ENCODE results near the gene PCNX2.

GRCh38 chr1:232939748-232940147 lies 355.8 kb downstream of the PCNX2 start:
- TF ChIP-seq CTCF (IDR thresholded peaks at IDR 0.05; ENCODE audit: control extremely low read depth in 1 of 3, insufficient read depth in 1 of 3, low read depth in 1 of 3, low read length in 3 of 3) (no peak), YY1 (IDR thresholded peaks at IDR 0.05; ENCODE audit: low read depth, low read length) (no peak), ATF2 (IDR thresholded peaks at IDR 0.05; ENCODE audit: low read length) (no peak), TCF12 (IDR thresholded peaks at IDR 0.05; ENCODE audit: low read depth, low read length) (no peak), GABPA (IDR thresholded peaks at IDR 0.05; ENCODE audit: borderline replicate concordance, insufficient read depth, low read length) (no peak), POLR2AphosphoS5 (IDR thresholded peaks at IDR 0.05; ENCODE audit: low read depth, low read length) (no peak), USF2 (IDR thresholded peaks at IDR 0.05; ENCODE audit: low read length) (no peak), POLR2A (IDR thresholded peaks at IDR 0.05; ENCODE audit: control extremely low read depth in 1 of 2, low read depth in 2 of 2, low read length in 2 of 2) (no peak), JUN (IDR thresholded peaks at IDR 0.05; ENCODE audit: low read depth, low read length) (no peak), EZH2 (IDR thresholded peaks at IDR 0.05; ENCODE audit: low read depth, low read length, severe bottlenecking) (no peak), SP2 (IDR thresholded peaks at IDR 0.05; ENCODE audit: low read length) (no peak), ZNF274 (IDR thresholded peaks at IDR 0.05; ENCODE audit: borderline replicate concordance, extremely low read depth, low read length) (no peak)
